H9 (cell line): ENCODE measurements around the gene ZHX3. TPM values are rescaled to one million over a fixed set of nuclear protein-coding genes. Genes with fewer than 3 reads are reported as not detected.

Source experiments
- DNase-seq: peaks from one replicate; pipeline ENCODE4 v3.0.0-alpha.2; 2017
- H2AFZ ChIP-seq: one replicate; pipeline ENCODE4 v1.6.1; 2013; ENCODE audit warnings: mild to moderate bottlenecking, low read length, control low read depth, moderate library complexity
- H2AK5ac ChIP-seq: 2 replicates; pipeline ENCODE4 v1.6.1; 2013; ENCODE audit warnings: low read length, control low read depth, mixed read lengths; ENCODE audit not compliant: insufficient read length
- H2BK120ac ChIP-seq: one replicate; pipeline ENCODE4 v1.6.1; 2013; ENCODE audit warnings: low read depth, mild to moderate bottlenecking, low read length, control low read depth, inconsistent platforms; ENCODE audit not compliant: poor library complexity, severe bottlenecking
- H2BK12ac ChIP-seq: 2 replicates; pipeline ENCODE4 v1.6.1; 2013; ENCODE audit warnings: low read length, control low read depth, mixed read lengths, low read depth; ENCODE audit not compliant: insufficient read length
- H2BK15ac ChIP-seq: 2 replicates; pipeline ENCODE4 v1.6.1; 2013; ENCODE audit warnings: low read depth, low read length, control low read depth
- H2BK20ac ChIP-seq: one replicate; pipeline ENCODE4 v1.6.1; 2013; ENCODE audit warnings: low read depth, mild to moderate bottlenecking, low read length, control low read depth, inconsistent platforms; ENCODE audit not compliant: poor library complexity, severe bottlenecking
- H2BK5ac ChIP-seq: 2 replicates; pipeline ENCODE4 v1.6.1; 2013; ENCODE audit warnings: low read length, control low read depth, mixed read lengths; ENCODE audit not compliant: insufficient read length
- H3K14ac ChIP-seq: 2 replicates; pipeline ENCODE4 v1.6.1; 2013; ENCODE audit warnings: low read length, control low read depth; ENCODE audit not compliant: insufficient read depth
- H3K18ac ChIP-seq: 2 replicates; pipeline ENCODE4 v1.6.1; 2013; ENCODE audit warnings: low read depth, mild to moderate bottlenecking, mixed read lengths, low read length, control low read depth; ENCODE audit not compliant: insufficient read length
- H3K23ac ChIP-seq: 2 replicates; pipeline ENCODE4 v1.6.1; 2013; ENCODE audit warnings: low read length, control low read depth, mixed read lengths, low read depth; ENCODE audit not compliant: insufficient read length
- H3K23me2 ChIP-seq: 2 replicates; pipeline ENCODE4 v1.6.1; 2013; ENCODE audit warnings: low read depth, mild to moderate bottlenecking, mixed read lengths, low read length, control low read depth; ENCODE audit not compliant: insufficient read length, poor library complexity, severe bottlenecking
- H3K27ac ChIP-seq: 2 replicates; pipeline ENCODE4 v1.5.1; 2013; ENCODE audit warnings: low read length, control low read depth, mixed read lengths, low read depth; ENCODE audit not compliant: insufficient read length
- H3K27me3 ChIP-seq: 2 replicates; pipeline ENCODE4 v1.6.1; 2013; ENCODE audit warnings: low read length, control low read depth, inconsistent platforms; ENCODE audit not compliant: insufficient read depth
- H3K4ac ChIP-seq: 2 replicates; pipeline ENCODE4 v1.6.1; 2013; ENCODE audit warnings: low read depth, mild to moderate bottlenecking, control low read depth, inconsistent platforms, low read length, moderate library complexity
- H3K4me1 ChIP-seq: 2 replicates; pipeline ENCODE4 v1.6.1; 2013; ENCODE audit warnings: low read length, control low read depth, inconsistent platforms; ENCODE audit not compliant: insufficient read depth
- H3K4me2 ChIP-seq: 2 replicates; pipeline ENCODE4 v1.6.1; 2013; ENCODE audit warnings: low read length, control low read depth, mixed read lengths; ENCODE audit not compliant: insufficient read length, insufficient read depth
- H3K56ac ChIP-seq: 2 replicates; pipeline ENCODE4 v1.6.1; 2013; ENCODE audit warnings: low read depth, mild to moderate bottlenecking, mixed read lengths, low read length, control low read depth; ENCODE audit not compliant: insufficient read length
- H3K79me1 ChIP-seq: 2 replicates; pipeline ENCODE4 v1.6.1; 2013; ENCODE audit warnings: low read depth, mild to moderate bottlenecking, moderate library complexity, low read length, control low read depth, inconsistent platforms; ENCODE audit not compliant: insufficient read depth, poor library complexity, severe bottlenecking
- H3K79me2 ChIP-seq: 2 replicates; pipeline ENCODE4 v1.6.1; 2013; ENCODE audit warnings: low read length, control low read depth, inconsistent platforms; ENCODE audit not compliant: insufficient read depth
- H3K9ac ChIP-seq: 2 replicates; pipeline ENCODE4 v1.6.1; 2013; ENCODE audit warnings: low read length, control low read depth, mixed read lengths; ENCODE audit not compliant: insufficient read length; ENCODE audit errors: extremely low read depth
- H3K9me3 ChIP-seq: one replicate; pipeline ENCODE4 v1.6.1; 2013; ENCODE audit warnings: low read depth, low read length, inconsistent platforms; ENCODE audit not compliant: control insufficient read depth
- H3T11ph ChIP-seq: one replicate; pipeline ENCODE4 v1.6.1; 2013; ENCODE audit warnings: mild to moderate bottlenecking, low read length, control low read depth, inconsistent platforms
- H4K20me1 ChIP-seq: one replicate; pipeline ENCODE4 v1.6.1; 2013; ENCODE audit not compliant: control insufficient read depth, insufficient read length, insufficient read depth
- H4K5ac ChIP-seq: 2 replicates; pipeline ENCODE4 v1.6.1; 2013; ENCODE audit warnings: low read depth, mild to moderate bottlenecking, mixed read lengths, low read length, control low read depth; ENCODE audit not compliant: insufficient read length
- H4K8ac ChIP-seq: replicated peaks from 2 replicates; pipeline ENCODE4 v1.6.1; 2013; ENCODE audit warnings: low read length, control low read depth, mixed read lengths, low read depth; ENCODE audit not compliant: insufficient read length
- H4K91ac ChIP-seq: 2 replicates; pipeline ENCODE4 v1.6.1; 2013; ENCODE audit warnings: low read depth, mild to moderate bottlenecking, moderate library complexity, mixed read lengths, low read length, control low read depth; ENCODE audit not compliant: insufficient read length
- H3K27ac Mint-ChIP-seq, 3 experiments: 2 replicates in 2 of 3; 3 replicates in 1 of 3; pipeline ENCODE4 v1.8.0; 2020 to 2021; ENCODE audit warnings: mixed read lengths in 3 of 3, mild to moderate bottlenecking in 1 of 3, moderate library complexity in 1 of 3
- H3K27me3 Mint-ChIP-seq: 2 replicates; pipeline ENCODE4 v1.8.0; 2021; ENCODE audit warnings: low read depth, mild to moderate bottlenecking, moderate library complexity, mixed read lengths
- H3K36me3 Mint-ChIP-seq, 3 experiments: 2 replicates in 2 of 3; 3 replicates in 1 of 3; pipeline ENCODE4 v1.8.0; 2020 to 2021; ENCODE audit warnings: low read depth in 3 of 3, mixed read lengths in 3 of 3; ENCODE audit not compliant: insufficient read depth in 1 of 3
- H3K4me1 Mint-ChIP-seq, 2 experiments: 2 replicates each; pipeline ENCODE4 v1.8.0; 2020; ENCODE audit warnings: mixed read lengths in 2 of 2
- H3K4me3 Mint-ChIP-seq, 2 experiments: 2 replicates in 1 of 2; 3 replicates in 1 of 2; pipeline ENCODE4 v1.8.0; 2020 to 2021; ENCODE audit warnings: mild to moderate bottlenecking in 2 of 2, mixed read lengths in 2 of 2, moderate library complexity in 1 of 2
- H3K9me3 Mint-ChIP-seq, 2 experiments: 2 replicates in 1 of 2; 3 replicates in 1 of 2; pipeline ENCODE4 v1.8.0; 2020; ENCODE audit warnings: mild to moderate bottlenecking in 2 of 2, mixed read lengths in 2 of 2, moderate library complexity in 1 of 2
- WGBS: extraction: QIAGEN DNeasy Blood & Tissue Kit; methylation state at CpG from one replicate; pipeline ENCODE4 v1.1.7; 2013; ENCODE audit warnings: missing lambda C conversion rate, low lambda C conversion rate, mixed read lengths; ENCODE audit not compliant: insufficient read length; ENCODE audit errors: extremely low coverage; 5-methylcytosine and 5-hydroxymethylcytosine counted together
- total RNA-seq: library from RNA; stranded (reverse); gene quantifications from 2 replicates; pipeline ENCODE4 v1.2.1, GENCODE V29; 2021
- TF ChIP-seq, protein P1 (sequence below): fragments of 200-600 bp; sonication (generic); conservative IDR thresholded peaks from 3 replicates; pipeline ENCODE4 v1.8.0; 2021; ENCODE audit warnings: antibody characterized with exemption, mild to moderate bottlenecking

The ZHX3 gene
- total RNA-seq, 1 experiment from 2014 or later, result 4.4 TPM

DNA sequence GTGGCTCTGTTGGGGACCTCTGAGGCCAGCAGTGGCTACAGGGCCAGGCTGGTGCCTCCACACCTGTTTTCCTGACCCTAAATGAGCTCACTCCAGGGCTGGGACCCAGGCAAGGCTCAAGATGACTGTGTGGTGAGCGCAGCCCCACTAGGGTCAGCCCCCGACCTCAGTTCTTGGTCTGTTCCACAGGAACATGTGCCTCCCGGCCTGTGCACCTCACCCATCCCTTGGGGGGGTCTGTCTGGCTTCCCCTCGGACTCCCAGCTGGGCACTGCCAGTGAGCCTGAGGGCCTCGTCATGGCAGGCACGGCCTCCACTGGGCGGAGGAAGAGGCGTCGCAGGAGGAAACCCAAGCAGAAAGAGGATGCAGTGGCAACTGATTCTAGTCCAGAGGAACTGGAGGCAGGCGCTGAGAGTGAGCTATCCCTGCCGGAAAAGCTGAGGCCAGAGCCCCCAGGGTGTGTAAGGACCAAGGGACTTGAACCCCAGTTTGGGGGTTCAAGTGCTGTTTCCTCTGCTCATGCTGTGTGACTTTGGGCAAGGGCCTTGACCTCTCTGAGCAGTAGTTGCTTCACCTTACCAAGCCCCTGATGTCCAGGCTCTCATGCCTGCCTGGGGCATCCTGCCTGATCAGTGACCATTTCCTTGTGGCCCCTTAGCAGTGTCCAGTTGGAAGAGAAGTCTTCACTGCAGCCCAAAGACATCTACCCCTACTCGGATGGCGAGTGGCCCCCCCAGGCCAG lies 31.1 kb upstream of the ZHX3 start:
- H3K4me1 ChIP-seq, result no peaks in the 10 kb centered on the region
- H3K14ac ChIP-seq, result no peak overlapping the region
- no CpG with 5 or more reads among the region's 13 CpGs for WGBS
- no peaks in the 10 kb centered on the region; a peak in 1 of 5 replicates for H3K9me3 Mint-ChIP-seq
- no peaks in the 10 kb centered on the region for H3K27me3 Mint-ChIP-seq
- H3K27ac Mint-ChIP-seq, result no peak overlapping the region; a peak in 1 of 7 replicates
- H3K4me1 Mint-ChIP-seq, result peaks cover 5 to 6% of the 10 kb centered on the region in 2 experiments; a peak in 3 of 4 replicates
- H3K36me3 Mint-ChIP-seq, result no peaks in the 10 kb centered on the region; a peak in 1 of 7 replicates
- no peaks in the 10 kb centered on the region for H3K9me3 ChIP-seq
- H2BK15ac ChIP-seq, result no peak overlapping the region
- H3K23me2 ChIP-seq, result no peaks in the 10 kb centered on the region
- no peak overlapping the region for H3K4me2 ChIP-seq
- no peak for DNase-seq
- H2AFZ ChIP-seq, result no peak overlapping the region
- H2AK5ac ChIP-seq, result no peak overlapping the region
- no peak overlapping the region for H2BK12ac ChIP-seq
- no peak overlapping the region for H2BK20ac ChIP-seq
- no peak overlapping the region for H2BK5ac ChIP-seq
- H2BK120ac ChIP-seq, result no peak overlapping the region
- H3K4me3 Mint-ChIP-seq, result no peak overlapping the region
- no peak overlapping the region for H3K9ac ChIP-seq
- H3K27me3 ChIP-seq, result no peaks in the 10 kb centered on the region
- H3T11ph ChIP-seq, result no peak overlapping the region
- TF ChIP-seq, protein P1, sequence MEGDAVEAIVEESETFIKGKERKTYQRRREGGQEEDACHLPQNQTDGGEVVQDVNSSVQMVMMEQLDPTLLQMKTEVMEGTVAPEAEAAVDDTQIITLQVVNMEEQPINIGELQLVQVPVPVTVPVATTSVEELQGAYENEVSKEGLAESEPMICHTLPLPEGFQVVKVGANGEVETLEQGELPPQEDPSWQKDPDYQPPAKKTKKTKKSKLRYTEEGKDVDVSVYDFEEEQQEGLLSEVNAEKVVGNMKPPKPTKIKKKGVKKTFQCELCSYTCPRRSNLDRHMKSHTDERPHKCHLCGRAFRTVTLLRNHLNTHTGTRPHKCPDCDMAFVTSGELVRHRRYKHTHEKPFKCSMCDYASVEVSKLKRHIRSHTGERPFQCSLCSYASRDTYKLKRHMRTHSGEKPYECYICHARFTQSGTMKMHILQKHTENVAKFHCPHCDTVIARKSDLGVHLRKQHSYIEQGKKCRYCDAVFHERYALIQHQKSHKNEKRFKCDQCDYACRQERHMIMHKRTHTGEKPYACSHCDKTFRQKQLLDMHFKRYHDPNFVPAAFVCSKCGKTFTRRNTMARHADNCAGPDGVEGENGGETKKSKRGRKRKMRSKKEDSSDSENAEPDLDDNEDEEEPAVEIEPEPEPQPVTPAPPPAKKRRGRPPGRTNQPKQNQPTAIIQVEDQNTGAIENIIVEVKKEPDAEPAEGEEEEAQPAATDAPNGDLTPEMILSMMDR, result no peak
- H3K27ac ChIP-seq, result no peak overlapping the region
- H4K91ac ChIP-seq, result no peak overlapping the region
- H3K79me1 ChIP-seq, result no peaks in the 10 kb centered on the region
- no peak overlapping the region for H3K4ac ChIP-seq
- no peak overlapping the region for H4K8ac ChIP-seq
- H3K56ac ChIP-seq, result no peak overlapping the region
- H4K5ac ChIP-seq, result no peak overlapping the region
- no peak overlapping the region for H3K23ac ChIP-seq
- H3K18ac ChIP-seq, result no peak overlapping the region
- no peaks in the 10 kb centered on the region for H4K20me1 ChIP-seq
- no peaks in the 10 kb centered on the region for H3K79me2 ChIP-seq
